ENCODE results near the gene LUM.
"Not testable (repeated sequence)": the region's sequence is repeated elsewhere in the genome, so short reads cannot be mapped to it uniquely, and the experiment has no call there.

The LUM gene

GRCh38 chr12:91109581-91110310 lies 1.5 kb downstream of the LUM start:
- no peak for DNase-seq (ENCODE audit: low spot score)

DNA sequence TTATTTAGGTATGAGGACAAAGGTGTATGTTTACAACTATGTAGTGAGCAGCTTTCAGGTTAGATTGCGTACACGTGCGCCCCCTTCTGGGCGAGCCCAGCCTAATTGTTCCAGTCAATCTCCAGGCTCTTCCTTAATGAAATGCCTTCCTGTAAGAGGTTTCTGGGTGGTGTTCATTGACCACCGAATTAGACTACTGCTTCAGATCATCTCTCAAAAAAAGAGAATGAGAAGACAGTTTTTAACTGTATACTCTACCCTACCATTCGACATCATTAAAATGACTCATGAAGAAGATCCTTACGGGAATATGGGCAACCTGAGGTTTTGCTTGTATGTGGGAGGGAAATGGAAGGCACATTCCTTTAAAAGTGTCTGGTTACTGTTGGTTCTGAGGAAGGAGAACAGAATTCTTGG lies 2.1 kb downstream of the LUM start:
- peak; percentile 43 for DNase-seq (ENCODE audit: low spot score)

- no peak for DNase-seq (ENCODE audit: low spot score)
Measured at GRCh38 chr12:91108196-91108755, 3.0 kb downstream of the LUM start.

GRCh38 chr12:91106283-91106682 lies 5.0 kb downstream of the LUM start:
- DNase-seq (ENCODE audit: low spot score) = no peak

DNA sequence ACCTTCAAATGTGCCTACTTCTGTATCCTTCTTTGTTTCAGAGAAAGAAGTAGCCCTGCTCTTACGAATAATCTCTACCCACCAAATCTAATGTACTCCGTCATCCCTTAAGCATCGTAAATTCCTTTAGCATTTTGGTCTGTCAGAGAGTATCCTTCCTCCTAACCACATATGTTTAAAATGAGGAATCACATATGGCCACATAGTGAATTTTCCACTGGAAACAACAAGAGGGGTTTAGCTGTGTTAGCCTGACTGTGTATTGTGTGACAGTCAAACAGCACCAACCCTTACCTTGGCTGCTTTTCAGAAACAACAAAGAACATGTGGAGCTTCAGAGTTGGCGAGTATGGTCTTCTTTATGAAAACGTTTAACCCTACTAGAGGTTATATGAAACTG lies 5.5 kb downstream of the LUM start:
- no peak for DNase-seq (ENCODE audit: low spot score)

DNA sequence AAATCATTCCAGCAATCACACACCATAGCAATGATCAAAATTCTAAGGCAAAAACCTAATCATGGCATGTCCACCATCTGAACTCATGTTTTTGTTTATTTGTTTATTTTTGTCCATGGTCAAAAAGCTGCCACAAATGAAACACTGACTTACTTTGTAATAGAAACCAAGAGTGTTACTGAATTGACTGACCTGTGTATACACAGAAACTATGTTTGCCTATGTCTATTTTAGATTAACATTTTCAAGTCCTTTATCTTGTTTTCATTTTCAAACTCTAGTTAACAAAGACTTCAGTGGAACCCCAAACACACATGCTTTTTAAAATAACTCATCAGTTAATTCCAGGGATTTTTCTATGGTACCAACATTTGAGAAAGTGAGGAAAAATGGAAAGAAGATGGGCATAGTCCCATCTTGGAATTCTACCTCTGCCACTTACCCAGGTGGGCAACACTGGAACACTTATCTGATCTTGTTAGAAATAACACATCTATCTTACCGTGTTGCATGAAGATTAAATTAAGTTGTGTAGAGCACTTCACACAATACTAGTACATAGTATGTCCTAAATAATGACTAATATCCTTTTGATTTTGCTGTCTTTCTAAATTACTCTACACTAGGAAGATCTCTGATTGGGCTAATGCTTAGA lies 6.4 kb downstream of the LUM start:
- DNase-seq (ENCODE audit: low spot score) = no peak

GRCh38 chr12:91103624-91104023 lies 7.7 kb downstream of the LUM start:
- DNase-seq (ENCODE audit: low spot score) = no peak

GRCh38 chr12:91103101-91103500 lies 8.2 kb downstream of the LUM start:
- DNase-seq (ENCODE audit: low spot score) = no peak

DNA sequence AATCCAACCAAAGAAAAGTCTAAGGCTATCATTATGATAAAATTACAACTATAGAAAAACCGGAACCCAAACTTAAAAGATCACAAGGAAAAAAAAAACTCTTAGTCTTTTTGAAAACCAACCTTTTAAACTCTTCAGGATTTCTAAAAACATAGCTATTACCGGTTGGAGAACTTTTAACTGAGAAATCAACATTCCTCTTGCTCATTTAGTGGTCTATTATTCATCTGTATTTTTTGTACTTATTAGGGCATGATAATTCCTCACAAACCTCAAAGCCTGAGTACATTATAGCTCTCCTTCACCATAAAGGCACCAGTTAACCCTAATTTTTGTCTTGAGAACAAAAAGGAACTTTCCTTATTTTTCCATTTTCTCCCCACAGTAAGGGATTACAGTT lies 10.4 kb downstream of the LUM start:
- DNase-seq (ENCODE audit: low spot score) = no peak

DNA sequence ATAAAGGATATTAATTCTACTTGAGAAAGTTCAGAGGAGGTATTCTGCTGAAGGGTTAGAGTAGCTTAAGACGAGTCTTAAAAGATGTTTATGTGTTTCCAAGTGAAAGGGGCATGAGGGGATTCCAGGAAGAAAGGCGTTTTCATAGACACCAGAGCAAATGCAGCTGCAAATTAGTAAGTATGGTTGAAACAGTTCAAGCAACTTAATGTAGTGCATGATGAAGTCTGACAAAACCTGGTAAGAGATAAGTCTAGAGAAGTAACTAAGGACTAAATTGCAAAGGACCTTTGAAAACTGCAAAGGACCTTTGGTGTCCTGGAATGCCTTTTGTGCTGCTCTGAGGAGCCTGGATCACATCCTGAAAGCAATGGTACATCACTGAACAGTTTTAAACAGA lies 11.5 kb downstream of the LUM start:
- DNase-seq (ENCODE audit: low spot score) = no peak

GRCh38 chr12:91099341-91099740 lies 12.0 kb downstream of the LUM start:
- DNase-seq (ENCODE audit: low spot score) = no peak

- peak; percentile 4 for DNase-seq (ENCODE audit: low spot score)
Measured at GRCh38 chr12:91098941-91099340, 12.4 kb downstream of the LUM start.

- no peak for DNase-seq (ENCODE audit: low spot score)
Measured at GRCh38 chr12:91098461-91098860, 12.8 kb downstream of the LUM start.

DNA sequence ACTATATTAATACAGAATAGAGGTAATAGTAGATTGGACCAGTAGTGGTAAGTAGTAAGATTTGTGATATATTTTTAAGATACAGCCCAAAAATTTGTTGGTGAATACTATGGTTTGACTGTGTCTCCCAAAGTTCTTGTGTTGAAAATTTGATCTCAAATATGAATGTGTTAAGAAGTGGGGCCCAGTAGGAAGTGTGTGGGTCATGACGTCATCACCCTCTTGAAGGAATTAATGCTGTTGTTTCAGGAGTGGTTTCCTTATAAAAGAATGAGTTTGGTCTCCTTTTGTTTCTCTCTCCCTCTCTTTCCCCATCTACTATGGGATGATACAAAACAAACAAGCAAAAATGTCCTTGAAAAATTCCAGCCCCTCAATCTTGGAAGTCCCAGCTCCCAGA lies 16.3 kb downstream of the LUM start:
- DNase-seq (ENCODE audit: low spot score) = no peak

- DNase-seq (ENCODE audit: low spot score) = no peak
Measured at GRCh38 chr12:91094032-91094662, 17.1 kb downstream of the LUM start.

DNA sequence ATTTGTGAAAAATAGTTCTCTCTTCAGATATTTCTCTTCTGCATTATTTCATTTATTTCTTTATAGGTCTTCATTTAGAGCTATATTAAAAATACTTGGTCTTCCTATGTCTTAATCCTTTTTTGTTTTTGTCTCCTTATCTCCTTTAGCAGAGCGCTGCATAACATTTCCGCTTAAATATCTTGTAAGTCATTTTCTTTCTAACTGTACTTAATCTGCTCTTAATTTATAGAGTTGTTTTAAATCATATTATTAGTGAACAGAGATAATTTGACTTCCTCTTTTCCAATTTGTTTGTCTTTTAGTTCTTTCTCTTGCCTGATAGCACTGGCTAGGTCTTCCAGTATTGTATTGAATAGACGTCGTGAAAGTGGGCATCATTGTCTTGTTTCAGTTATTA lies 18.0 kb downstream of the LUM start:
- DNase-seq (ENCODE audit: low spot score) = no peak

DNA sequence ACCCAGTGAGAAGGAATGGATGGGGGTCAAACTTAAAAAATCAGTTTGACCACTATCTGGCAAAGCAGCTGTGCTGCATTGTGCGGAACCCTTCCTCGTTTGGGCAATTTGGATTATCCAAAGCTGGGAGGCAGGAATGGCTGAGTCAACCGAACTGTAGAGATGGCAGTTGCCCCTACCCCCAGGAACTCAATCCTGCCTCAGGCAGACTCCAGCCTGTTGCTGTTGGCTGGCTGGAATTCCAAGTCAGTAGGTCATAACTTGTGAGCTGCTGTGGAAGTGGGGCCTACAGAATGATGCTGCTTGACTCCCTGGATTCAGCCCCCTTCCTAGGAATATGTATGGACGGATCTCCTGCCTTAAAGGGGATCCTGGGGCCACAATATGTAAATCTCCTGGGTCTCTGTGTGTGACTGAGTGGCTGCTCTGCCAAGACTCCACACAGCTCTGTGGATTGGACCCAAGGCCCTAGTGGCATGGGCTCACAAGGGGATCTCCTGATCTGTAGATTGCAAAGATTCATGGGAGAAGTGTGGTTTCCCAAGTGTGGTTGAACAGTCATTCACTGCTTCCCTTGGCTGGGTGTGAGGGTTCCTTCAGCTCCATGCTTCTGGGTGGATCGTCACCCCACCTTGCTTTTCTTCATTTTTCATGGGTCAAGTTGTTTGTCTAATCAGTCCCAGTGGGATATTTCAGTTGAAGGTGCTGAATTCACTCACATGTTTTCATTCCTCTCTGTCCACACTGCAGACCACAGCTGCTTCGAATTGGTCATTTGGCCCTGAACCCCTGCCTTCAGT lies 19.2 kb downstream of the LUM start:
- no peak for DNase-seq (ENCODE audit: low spot score)

GRCh38 chr12:91089953-91090352 lies 21.3 kb downstream of the LUM start:
- not testable (repeated sequence) for DNase-seq (ENCODE audit: low spot score)

DNA sequence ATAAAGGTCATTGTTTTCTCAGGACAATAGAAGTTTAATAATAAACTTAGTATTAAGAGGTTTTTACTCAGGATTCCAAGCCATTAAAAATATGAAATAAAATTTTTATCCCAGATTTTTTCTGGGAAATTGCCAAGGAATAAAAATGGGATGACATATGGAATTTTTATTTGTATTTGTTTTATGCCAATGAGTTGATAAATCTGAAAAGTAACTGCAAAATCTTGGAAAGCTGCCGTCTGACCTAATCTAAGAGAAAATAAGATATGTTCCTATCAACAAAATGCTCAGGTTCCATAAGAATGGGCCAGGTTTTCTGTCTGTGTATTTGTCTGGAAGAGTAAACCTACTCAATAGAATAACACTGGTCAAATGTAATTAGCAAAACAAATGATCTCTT lies 31.3 kb downstream of the LUM start:
- DNase-seq (ENCODE audit: low spot score) = no peak

- no peak for DNase-seq (ENCODE audit: low spot score)
Measured at GRCh38 chr12:91078501-91078900, 32.8 kb downstream of the LUM start.

GRCh38 chr12:91077228-91077954 lies 33.9 kb downstream of the LUM start:
- DNase-seq (ENCODE audit: low spot score) = no peak

- no peak for DNase-seq (ENCODE audit: low spot score)
Measured at GRCh38 chr12:91074851-91075250, 36.4 kb downstream of the LUM start.
